HepG2 (cell line): Measurements from ENCODE around the gene TLK2. TPM values are rescaled to one million over a fixed set of nuclear protein-coding genes. Genes with fewer than 3 reads are reported as not detected.

Experiments
- HBP1 ChIP-seq: IDR thresholded peaks from 2 replicates; pipeline ENCODE4 v1.6.1; 2016; ENCODE audit warnings: low read depth, control low read depth
- JUND ChIP-seq: sonication (generic); formaldehyde crosslinking; IDR thresholded peaks from 2 replicates; pipeline ENCODE4 v1.8.0; 2022; ENCODE audit warnings: mild to moderate bottlenecking, missing genetic modification reagents
- NFKBIZ ChIP-seq: IDR thresholded peaks from 2 replicates; pipeline ENCODE4 v1.6.1; 2018; ENCODE audit warnings: missing genetic modification reagents, missing compliant biosample characterization
- NR1H2 ChIP-seq: sonication (generic); formaldehyde crosslinking; IDR thresholded peaks from 2 replicates; pipeline ENCODE4 v1.8.1; 2022; ENCODE audit warnings: low read depth, missing genetic modification reagents, borderline replicate concordance
- PITX1 ChIP-seq: sonication (generic); formaldehyde crosslinking; IDR thresholded peaks from 2 replicates; pipeline ENCODE4 v1.5.1; 2020; ENCODE audit warnings: mild to moderate bottlenecking, missing genetic modification reagents
- PRDM4 ChIP-seq: sonication (generic); formaldehyde crosslinking; IDR thresholded peaks from 2 replicates; pipeline ENCODE4 v1.9.0; 2021; ENCODE audit warnings: missing genetic modification reagents, borderline replicate concordance
- SMC3 ChIP-seq: IDR thresholded peaks from 2 replicates; pipeline ENCODE4 v1.6.1; 2011; ENCODE audit warnings: low read length, improper control_type of control experiment
- SOX13 ChIP-seq, 3 experiments: fragments of 450-650 bp in 1 of 3; sonication (generic) in 1 of 3; formaldehyde crosslinking in 1 of 3; IDR thresholded peaks in 2 of 3; conservative IDR thresholded peaks in 1 of 3; 2 replicates each; pipeline versions ENCODE4 v1.5.0 to v1.6.1; 2016 to 2020; ENCODE audit warnings: antibody characterized with exemption in 1 of 3, mild to moderate bottlenecking in 1 of 3, missing compliant biosample characterization in 1 of 3, missing genetic modification reagents in 1 of 3, moderate library complexity in 1 of 3
- ZNF235 ChIP-seq: sonication (generic); formaldehyde crosslinking; IDR thresholded peaks from 2 replicates; pipeline ENCODE4 v1.8.1; 2023; ENCODE audit warnings: mild to moderate bottlenecking, missing genetic modification reagents, borderline replicate concordance
- ZNF501 ChIP-seq: sonication (generic); formaldehyde crosslinking; IDR thresholded peaks from 2 replicates; pipeline ENCODE4 v1.5.1; 2020; ENCODE audit warnings: mild to moderate bottlenecking, moderate library complexity, missing genetic modification reagents
- ZNF574 ChIP-seq: sonication (generic); formaldehyde crosslinking; IDR thresholded peaks from 2 replicates; pipeline ENCODE4 v1.4.0; 2020; ENCODE audit warnings: missing genetic modification reagents
- ZNF792 ChIP-seq: IDR thresholded peaks from 2 replicates; pipeline ENCODE4 v1.6.1; 2016
- polyA plus RNA-seq, 8 experiments: library from polyadenylated mRNA; depleted of rRNA in 3 of 8; stranded (reverse) in 7 of 8; unstranded in 1 of 8; fragments of >200 nt; fragmentation: Illumina TruSeq in 4 of 8; extraction: Trizol in 4 of 8; gene quantifications; 2 replicates each; pipeline versions ENCODE4 v1.2.1 to v1.2.3, GENCODE V29; 2011 to 2016; ENCODE audit warnings: low read depth in 4 of 8, missing spikeins in 1 of 8, mixed read lengths in 1 of 8; ENCODE audit not compliant: insufficient read depth in 1 of 8
- total RNA-seq, 5 experiments: library from RNA; depleted of rRNA; stranded (reverse); fragments of >200 nt; fragmentation: Illumina TruSeq; extraction: Trizol; gene quantifications; 2 replicates each; pipeline ENCODE4 v1.2.3, GENCODE V29; 2016; ENCODE audit warnings: low read depth in 1 of 5
- TF ChIP-seq, protein P1 (sequence below): IDR thresholded peaks from 2 replicates; pipeline ENCODE4 v1.6.1; 2016; ENCODE audit warnings: missing compliant biosample characterization, missing genetic modification reagents, borderline replicate concordance
- TF ChIP-seq, protein P2 (sequence below): sonication (generic); formaldehyde crosslinking; IDR thresholded peaks from 2 replicates; pipeline ENCODE4 v1.5.0; 2020; ENCODE audit warnings: mild to moderate bottlenecking, missing genetic modification reagents
- TF ChIP-seq, protein P3 (sequence below): sonication (generic); formaldehyde crosslinking; IDR thresholded peaks from 2 replicates; pipeline ENCODE4 v1.4.0; 2020; ENCODE audit warnings: missing genetic modification reagents

Gene TLK2
- total and polyA plus RNA-seq, 2 of the 13 experiments (the other 11 are each of a cell fraction or from before 2014, with no cell fraction given), result 58.7 to 60.8 TPM

- TF ChIP-seq ZNF501 (CRISPR knock-in tag) (no peak), ZNF235 (peak; percentile 56; the same call in 1 of the 2 replicates), ZNF574 (CRISPR knock-in tag) (peak; percentile 50), HBP1 (CRISPR knock-in tag) (no peak), SOX13 (IDR thresholded peaks at IDR 0.05) (no peak), SOX13 (CRISPR knock-in tag; conservative IDR thresholded peaks at IDR 0.05 in 1 of 2, IDR thresholded peaks at IDR 0.05 in 1 of 2) (peak in 1 of 2 experiments; percentile 78; a peak in 2 of 4 replicates), ZNF792 (no peak), PRDM4 (CRISPR knock-in tag) (no peak), NR1H2 (CRISPR knock-in tag) (no peak), SMC3 (no peak), PITX1 (CRISPR knock-in tag) (peak; percentile 16; the same call in 1 of the 2 replicates), JUND (CRISPR knock-in tag) (peak; percentile 47), NFKBIZ (no peak)
- TF ChIP-seq, protein P1, sequence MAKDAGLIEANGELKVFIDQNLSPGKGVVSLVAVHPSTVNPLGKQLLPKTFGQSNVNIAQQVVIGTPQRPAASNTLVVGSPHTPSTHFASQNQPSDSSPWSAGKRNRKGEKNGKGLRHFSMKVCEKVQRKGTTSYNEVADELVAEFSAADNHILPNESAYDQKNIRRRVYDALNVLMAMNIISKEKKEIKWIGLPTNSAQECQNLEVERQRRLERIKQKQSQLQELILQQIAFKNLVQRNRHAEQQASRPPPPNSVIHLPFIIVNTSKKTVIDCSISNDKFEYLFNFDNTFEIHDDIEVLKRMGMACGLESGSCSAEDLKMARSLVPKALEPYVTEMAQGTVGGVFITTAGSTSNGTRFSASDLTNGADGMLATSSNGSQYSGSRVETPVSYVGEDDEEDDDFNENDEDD (CRISPR knock-in tag), result no peak; the same call in 1 of the 2 replicates
- TF ChIP-seq, protein P2, sequence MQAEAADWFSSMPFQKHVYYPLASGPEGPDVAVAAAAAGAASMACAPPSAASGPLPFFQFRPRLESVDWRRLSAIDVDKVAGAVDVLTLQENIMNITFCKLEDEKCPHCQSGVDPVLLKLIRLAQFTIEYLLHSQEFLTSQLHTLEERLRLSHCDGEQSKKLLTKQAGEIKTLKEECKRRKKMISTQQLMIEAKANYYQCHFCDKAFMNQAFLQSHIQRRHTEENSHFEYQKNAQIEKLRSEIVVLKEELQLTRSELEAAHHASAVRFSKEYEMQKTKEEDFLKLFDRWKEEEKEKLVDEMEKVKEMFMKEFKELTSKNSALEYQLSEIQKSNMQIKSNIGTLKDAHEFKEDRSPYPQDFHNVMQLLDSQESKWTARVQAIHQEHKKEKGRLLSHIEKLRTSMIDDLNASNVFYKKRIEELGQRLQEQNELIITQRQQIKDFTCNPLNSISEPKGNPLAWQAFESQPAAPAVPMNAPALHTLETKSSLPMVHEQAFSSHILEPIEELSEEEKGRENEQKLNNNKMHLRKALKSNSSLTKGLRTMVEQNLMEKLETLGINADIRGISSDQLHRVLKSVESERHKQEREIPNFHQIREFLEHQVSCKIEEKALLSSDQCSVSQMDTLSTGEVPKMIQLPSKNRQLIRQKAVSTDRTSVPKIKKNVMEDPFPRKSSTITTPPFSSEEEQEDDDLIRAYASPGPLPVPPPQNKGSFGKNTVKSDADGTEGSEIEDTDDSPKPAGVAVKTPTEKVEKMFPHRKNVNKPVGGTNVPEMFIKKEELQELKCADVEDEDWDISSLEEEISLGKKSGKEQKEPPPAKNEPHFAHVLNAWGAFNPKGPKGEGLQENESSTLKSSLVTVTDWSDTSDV (CRISPR knock-in tag), result 0 out of 2 replicates have a peak, but pooled peaks have one; percentile 28
- TF ChIP-seq, protein P3, sequence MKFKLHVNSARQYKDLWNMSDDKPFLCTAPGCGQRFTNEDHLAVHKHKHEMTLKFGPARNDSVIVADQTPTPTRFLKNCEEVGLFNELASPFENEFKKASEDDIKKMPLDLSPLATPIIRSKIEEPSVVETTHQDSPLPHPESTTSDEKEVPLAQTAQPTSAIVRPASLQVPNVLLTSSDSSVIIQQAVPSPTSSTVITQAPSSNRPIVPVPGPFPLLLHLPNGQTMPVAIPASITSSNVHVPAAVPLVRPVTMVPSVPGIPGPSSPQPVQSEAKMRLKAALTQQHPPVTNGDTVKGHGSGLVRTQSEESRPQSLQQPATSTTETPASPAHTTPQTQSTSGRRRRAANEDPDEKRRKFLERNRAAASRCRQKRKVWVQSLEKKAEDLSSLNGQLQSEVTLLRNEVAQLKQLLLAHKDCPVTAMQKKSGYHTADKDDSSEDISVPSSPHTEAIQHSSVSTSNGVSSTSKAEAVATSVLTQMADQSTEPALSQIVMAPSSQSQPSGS (CRISPR knock-in tag), result no peak
Measured at GRCh38 chr17:62616993-62617893, 138.6 kb downstream of the TLK2 start (continued).
